ENCODE data around the gene KCNJ10. TPM values are rescaled to one million over a fixed set of nuclear protein-coding genes. Genes with fewer than 3 reads are reported as not detected.

The KCNJ10 gene
- polyA plus RNA-seq, 3 donors, result 28.0 to 33.3 (median 29.1) TPM

DNA sequence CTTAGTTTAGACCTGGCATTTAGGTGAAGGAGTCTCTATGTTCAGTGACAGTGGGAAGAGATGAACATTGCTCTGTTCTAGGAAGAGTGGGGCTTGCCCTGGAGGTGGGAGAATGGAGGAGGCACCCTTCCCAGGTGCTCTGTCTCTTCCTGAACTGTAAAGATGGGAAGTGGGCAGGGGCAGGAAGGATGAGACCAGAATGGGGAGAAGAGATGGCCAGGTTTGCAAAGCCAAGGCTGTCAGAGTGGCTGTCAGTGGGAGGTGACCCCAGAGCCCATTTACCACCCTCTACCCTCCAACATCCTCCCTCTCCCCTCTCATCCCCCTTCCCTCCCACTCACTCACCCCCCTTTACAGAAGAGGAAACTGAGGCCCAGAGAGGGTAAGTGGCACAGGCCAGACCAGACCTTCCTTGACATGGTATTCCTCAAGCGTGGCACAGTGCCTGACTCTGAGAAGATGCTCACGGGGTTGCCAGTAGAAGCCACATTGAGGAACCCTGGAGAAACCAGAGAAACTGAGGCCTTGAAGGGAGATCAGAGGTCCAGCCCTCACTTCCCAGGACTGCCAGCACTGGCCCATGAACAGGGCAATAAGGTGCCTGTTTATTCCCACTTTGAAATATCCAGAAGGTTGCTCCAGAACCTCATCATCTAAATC, 29.9 kb upstream of the KCNJ10 start:
- no peak for DNase-seq (ENCODE audit: low read depth in 3 of 3, low spot score in 2 of 3)

DNA sequence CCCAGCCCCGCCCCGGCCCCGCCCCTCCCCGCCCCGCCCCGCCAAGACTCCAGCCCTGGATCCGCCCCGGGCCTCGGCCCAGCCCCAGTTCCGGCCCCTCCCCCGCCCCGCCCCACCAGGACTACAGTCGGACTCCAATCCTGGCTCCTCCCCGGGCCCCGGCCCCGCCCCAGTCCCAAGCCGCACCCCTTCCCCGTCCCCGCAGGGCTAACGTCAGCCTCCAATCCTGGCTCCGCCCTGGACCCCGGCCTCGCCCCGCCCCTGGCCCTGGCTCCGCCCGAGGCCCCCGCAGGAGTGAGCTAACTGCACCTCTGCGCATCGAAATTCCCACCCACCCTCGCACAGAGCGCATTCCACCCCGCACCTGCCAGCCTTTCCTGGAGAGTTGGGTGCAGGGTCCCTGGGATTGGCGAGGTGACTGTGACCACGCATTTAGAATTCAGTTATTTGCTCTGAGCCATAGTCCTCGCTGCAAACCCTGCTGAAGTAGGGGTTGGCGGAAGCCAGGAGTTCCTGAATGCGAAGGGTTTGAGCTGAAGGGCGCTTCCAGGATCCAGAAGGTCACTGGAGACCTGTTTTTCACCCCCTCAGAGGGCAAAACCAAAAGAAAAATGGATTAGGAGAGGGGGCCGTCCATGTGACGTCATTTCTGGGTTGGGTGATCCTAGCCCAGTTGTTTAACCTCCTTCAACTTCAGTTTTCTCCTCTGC, 29.0 kb upstream of the KCNJ10 start:
- peak; percentile 82 to 89 (median 86) for DNase-seq (ENCODE audit: low read depth in 3 of 3, low spot score in 2 of 3)

DNA sequence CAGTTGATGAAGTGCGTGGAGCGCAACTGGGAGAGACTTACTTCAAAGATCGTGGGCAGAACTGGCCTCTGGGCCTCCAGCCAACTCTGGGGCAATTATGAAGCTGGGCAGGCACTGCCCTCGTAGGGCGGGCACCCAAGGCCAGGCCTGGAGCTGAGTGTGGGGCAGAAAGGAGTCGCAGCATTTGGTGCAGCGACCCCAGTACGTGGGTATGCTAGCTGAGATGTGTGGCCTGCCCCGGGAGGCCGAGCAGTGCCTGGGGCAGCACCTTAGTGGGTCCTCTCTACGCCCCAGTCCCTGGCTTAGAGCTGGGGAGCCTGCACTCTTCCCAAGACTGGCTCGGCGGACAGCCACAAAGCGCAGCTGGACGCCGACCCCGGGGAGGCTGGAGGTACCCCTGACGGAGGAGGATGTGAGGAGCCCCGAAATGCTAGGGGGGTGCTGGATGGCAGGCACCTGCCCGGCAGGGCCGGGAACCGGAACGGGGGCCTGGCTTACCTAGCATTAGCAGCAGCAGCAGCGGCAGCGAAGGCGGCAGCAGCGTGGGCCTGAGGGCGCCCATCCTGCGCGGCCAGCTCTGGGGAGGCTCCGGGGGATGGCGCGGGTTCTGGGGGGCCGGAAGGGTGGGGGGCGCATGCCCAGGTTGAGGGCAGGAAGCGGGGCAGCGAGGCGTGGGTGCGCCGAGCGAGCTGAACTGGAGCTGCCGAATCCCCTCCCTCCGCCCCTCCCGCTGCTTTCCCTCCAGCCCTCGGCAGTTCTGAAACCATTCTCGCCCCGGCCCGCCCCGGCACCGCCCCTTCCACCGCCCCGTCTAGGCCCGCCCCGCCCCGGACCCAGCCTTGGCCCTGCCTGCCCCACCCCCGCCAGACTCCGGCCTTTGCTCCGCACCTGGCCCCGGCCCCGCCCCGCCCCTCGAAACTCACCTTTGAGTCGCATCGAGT, 28.2 kb upstream of the KCNJ10 start, which contains the start of gene IGSF8:
Gene IGSF8 (minus strand): TSS at position 709 of the 941 bp plus-strand sequence. CDS start 147 bp downstream, at position 562.
- no peak for DNase-seq (ENCODE audit: low read depth in 3 of 3, low spot score in 2 of 3)

DNA sequence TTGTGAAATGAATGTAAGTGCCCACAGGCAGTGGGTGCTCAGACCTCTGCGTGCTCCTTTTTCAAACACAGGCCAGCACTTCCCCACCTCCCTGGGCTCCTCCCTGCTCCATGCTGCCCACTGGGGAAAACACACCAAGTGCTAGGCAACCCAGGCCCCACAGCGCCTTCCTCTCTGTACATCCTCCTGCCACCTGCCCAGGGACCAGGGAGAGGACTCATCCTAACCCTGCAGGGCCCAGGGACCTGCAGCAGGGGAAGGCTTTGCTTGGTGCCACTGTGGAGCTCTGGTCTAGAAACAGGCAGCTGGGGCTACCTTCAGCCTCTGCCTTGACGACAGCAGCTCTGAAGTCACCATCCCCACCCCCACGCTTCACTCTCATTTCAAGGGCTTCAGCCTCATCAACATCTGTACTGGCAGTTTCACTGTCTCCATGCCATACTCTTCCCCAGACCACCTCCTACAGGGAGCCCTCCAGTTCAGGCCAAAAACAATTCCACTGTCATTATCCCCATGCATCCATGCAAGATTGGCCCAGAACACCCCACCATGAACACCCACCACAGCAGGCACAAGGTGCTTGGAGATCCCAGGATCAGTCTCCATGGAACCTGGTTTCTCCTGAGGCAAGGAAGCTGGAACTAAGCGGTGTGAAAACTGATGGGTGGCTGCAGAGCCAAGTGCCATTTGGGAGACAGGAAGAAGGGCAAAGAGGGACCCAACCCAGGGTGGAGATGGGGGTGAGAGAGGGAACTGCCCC, 27.4 kb upstream of the KCNJ10 start:
- no peak for DNase-seq (ENCODE audit: low read depth in 3 of 3, low spot score in 2 of 3)

DNA sequence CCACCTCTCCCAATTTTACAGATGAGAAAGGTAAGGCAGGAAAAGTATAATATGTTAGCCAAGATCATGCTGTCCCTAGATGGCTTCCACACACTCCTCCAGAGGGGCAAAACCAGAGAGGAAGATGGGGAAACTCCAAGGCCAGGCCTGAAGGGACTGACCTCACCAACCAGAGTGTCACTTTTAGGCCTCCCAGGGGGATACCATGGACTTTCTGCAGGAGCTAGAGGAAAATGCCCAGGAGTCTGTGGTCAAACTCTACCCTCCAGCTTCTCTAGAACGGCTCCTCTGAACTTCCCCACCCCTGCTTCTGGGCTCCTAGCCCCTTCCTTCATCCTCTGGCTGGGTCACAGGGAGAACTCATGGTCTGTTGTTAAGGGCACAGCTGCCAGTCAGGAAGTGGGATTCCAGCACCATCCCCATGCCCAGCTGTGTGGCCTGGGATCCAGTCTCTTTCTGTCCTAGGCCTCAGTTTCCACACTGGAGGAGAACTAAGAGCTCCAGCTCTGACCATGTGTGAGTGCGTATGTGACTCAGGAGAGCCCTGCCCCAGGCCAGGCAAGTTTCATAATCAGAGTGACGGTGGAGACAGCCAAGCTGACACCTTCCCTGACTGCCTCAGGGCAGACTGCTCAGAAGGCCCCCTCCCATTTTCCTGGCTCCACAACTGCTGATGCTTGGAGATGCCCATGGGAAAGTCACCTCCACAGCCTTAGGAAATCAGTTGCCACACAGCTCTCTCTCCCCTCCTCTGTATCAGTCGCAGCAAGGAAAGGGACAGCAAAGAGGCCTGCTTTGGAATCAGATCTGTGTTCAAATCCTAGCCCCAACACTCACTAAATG, 26.5 kb upstream of the KCNJ10 start:
- no peak for DNase-seq (ENCODE audit: low read depth in 3 of 3, low spot score in 2 of 3)

DNA sequence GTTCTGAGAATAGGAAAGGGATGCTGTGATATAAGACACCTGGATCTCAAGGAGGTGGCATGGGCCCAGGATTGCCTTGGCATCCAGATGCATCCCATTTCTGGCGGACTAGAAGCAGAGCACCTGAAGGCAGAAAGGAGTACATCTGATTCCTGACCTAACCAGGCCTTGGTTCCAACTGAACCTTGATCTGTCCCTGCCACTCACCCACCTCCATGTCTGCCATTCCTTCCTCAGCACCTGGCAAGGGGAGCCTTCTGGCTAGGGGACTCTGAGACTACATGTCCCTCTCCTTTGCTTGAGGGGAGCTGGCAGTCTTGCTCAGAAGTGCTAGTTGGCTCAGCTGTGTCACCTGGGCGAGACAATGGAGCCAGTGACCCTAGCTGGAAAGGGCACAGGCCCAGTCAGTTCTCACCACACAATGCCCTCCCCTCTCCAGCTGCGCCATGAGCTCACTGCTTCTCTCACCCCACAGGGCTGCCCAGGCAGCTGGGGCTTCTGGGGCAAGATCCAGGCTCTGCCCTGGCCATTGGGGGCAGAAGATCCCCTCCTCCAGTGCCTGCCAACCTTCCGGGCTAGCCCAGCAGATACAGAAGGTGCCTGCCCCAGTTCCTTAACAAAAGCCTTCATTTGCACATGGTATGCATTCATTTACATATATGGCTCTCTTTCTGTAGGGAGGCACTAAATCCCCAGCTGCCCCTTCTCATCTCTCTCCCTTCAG, 25.6 kb upstream of the KCNJ10 start:
- no peak for DNase-seq (ENCODE audit: low read depth in 3 of 3, low spot score in 2 of 3)

DNA sequence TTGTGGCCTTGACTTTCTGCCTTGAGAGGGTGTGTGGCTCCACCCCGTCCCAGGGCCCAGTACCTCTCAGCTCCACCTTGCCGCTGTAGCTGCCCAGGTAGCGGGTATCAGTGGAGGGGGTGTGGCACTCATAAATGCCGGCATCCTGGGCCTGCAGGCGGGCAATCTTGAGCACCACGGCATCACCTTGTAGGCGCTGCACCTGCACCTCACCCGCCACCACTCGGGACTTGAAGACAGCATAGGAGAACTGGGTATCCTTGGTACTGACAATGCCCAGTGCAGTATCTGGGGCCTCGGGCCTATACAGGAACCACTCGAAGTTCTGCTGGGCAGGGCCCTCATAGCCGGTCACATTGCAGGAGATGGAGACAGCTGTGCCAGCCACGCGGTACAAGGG, 24.8 kb upstream of the KCNJ10 start:
- no peak for DNase-seq (ENCODE audit: low read depth in 3 of 3, low spot score in 2 of 3)

DNA sequence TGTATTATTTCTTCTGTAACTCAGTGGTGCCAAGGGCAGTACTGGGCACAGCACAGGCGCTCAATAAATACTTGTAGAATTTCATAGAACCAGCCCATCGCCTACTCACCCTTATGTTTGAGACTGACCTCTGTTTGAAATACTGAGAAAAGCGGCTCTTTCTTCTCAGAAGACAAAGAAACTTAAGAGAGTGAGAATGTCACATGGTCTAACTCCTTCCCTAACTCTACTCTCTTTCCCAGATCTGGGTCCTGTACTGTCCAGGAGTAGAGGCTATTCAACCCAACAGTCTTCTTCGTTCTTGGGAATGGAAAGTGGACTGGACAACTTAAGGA, 24.3 kb upstream of the KCNJ10 start:
- no peak for DNase-seq (ENCODE audit: low read depth in 3 of 3, low spot score in 2 of 3)

DNA sequence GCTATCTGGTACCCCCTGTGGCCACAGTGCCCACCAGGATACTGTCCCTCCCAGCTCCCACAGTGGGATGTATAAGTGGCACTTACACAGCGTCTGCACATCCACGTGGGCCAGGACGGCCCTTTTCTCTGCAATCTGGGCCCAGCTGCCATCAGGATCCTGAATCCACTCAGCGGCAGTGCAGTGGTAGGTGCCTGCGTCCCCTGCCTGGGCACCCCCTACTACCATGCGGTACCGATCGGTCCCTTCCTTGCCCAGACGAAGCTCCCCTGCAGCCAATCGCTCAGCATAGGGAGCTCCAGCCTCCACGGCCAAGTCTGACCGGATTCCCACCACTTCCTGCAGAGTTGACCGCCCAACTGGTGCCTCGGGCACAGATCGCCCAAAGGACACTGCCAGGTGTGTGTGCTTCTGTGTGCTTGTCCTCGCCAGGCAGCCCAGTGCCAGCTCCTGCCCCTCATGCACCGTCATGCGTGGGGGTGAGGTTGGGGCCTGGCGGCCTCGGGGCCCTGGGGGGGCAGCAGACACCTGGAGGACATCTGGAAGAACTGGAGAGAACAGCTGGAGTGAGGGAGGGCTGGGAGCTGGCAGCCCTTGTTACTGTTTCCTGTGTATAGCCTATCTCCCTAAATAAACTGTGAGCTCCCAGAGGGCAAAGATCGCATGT, 23.8 kb upstream of the KCNJ10 start:
- no peak for DNase-seq (ENCODE audit: low read depth in 3 of 3, low spot score in 2 of 3)

DNA sequence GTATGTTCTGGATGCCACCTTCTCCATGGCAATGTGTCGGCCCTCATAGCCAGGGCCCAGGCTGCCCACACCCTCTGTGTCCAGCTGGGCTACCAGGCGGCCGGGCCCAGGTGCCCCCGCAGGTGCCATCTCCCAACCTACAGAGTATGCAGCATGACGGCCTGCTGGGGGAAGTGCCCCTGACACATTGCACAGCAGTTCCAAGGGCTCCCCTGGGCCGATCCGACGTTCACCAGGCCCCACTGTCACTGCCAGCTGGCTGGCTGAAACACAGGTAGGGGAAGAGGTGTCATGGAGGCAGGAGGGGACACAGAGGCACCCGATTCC, 23.1 kb upstream of the KCNJ10 start:
- DNase-seq (ENCODE audit: low read depth in 3 of 3, low spot score in 2 of 3), result no peak

DNA sequence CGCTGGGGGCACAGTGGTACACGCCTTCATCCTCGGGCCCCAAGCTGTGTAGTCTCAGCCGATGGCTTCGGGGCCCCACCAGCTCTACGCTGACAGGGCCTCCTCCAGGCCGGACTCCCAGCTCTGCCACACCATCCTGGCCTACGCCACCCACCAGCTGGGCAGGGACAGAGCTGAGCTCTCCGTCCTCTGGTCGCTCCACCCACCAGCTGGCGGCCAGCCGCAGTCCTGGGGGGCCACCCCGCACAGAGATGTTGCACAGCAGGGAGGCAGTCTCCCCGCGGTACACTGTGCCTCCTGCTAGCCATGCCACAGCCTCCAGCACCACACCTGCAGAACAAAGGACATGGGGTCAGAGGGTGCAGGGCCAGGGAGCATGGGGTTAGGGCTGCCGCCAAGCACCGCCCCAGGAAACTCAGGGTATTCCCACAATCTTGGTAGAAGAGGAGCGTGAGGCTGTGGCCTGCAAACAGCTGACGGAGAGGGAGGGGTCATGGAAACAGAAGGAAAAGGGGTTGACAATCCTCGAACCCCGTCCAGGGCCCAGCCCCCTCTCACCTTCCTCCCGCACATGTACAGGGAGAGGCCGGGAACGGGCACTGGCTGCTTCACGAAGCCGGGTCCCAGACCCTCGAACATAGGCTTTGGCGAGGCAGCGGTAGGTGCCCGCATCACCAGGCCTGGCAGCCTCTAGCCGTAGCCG, 22.6 kb upstream of the KCNJ10 start:
- DNase-seq (ENCODE audit: low read depth in 3 of 3, low spot score in 2 of 3), result no peak

DNA sequence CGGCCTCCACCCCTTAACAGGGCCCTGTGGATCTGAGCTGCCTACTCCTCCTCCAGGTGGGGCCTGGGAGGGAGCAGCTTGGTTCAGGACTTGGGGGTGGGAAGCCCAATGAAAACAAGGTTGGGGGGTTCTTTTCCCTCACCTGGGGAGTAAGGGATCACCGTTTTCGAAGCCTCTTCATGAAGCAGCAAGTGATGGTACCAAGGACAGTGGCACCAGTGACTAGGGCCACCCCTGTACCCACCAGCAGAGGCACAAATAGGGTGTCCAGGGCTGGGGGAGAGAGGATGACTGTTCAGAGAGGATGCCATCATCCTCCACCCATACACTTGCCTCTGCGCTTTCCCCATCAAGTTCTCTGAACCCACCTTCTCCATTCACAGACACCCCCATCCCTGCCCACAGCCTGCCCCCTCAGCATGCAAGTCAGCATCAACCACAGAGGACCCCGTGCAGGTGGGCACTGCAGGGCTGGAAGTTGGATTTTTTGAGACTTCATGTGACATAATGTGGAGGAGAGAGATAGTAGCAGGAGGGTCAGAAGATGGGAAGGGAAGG, 21.8 kb upstream of the KCNJ10 start:
- DNase-seq (ENCODE audit: low read depth in 3 of 3, low spot score in 2 of 3), result no peak

DNA sequence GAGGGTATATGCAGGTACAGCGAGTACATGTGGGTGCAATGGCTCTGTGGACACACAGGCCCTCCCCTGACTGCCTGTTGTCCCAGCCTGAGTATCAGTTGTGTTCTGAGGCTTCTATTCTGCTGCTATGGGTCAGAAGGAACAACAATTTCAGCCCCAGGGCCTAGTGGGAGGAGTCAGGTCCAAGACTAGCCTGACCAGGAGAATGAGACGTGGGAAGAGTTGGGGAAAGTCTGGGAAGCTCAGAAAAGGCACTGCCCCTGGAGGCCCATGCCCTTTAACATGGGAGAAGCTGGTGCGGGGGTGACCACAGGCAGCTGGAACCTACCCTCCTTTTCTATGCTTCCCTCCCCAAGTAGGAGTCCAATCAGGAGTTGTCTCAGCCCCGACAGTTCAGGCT, 20.8 kb upstream of the KCNJ10 start:
- DNase-seq (ENCODE audit: low read depth in 3 of 3, low spot score in 2 of 3), result no peak

DNA sequence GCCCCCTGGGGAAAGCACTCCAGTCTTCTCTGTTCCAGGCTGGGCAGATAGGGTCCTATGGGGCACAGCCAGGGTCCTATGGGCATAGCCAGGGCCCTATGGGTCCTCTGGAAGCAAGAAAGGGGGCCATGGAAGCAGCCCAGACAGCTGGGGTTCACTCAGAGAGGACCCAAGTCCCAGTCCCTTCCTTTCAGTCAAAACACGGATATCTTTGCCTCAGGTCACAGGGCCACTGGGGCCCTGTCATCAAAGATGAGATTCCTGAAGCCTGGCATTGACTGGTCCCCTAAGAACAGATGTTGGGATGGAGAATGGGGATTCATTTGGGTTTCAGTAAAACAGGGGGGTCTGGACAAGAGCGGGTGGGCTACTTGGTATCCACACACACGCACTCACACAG, 19.9 kb upstream of the KCNJ10 start:
- DNase-seq (ENCODE audit: low read depth in 3 of 3, low spot score in 2 of 3), result no peak

DNA sequence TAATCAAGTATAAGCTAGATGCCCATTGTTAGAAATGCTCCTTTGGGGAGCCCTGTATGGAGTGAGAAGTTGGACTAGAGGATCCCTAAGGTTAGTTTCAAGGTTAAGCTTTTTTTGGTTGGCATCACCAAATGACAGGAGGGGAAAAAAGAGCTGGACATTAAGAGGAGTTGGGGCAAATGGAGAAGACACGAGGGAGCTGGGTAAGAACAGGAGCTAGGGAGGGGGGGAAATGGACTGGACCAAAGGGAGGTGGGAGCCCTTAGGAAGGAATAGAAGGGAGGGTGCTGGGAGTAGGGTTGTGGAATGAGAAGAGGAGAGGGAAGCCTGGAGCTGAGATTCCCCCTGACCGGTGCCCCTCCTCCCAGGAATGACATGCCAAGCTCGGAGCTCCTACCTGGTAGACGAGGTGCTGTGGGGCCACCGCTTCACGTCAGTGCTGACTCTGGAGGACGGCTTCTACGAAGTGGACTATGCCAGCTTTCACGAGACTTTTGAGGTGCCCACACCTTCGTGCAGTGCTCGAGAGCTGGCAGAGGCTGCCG, 17.2 kb upstream of the KCNJ10 start:
- DNase-seq (ENCODE audit: low read depth in 3 of 3, low spot score in 2 of 3), result no peak

DNA sequence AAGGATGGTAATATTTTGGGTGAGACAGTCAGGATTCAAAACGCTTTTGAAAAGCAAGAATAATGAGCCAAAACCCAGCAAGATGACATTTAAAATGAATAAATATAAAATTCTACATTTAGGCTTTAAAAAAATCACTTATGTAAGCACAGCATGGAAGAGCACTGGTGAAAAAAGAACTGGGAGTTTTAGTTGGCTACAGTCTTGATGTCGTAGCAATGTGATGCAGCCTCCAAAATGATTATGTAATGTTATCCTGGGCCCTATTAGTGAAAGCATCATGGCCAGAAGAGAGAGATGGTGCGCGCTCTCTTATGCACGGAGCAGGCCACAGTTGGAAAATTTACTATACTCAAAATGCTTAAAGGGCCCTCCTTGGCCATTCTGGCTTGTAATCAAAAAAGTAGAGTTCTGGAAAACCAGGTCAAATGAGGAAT, 16.5 kb upstream of the KCNJ10 start:
- no peak for DNase-seq (ENCODE audit: low read depth in 3 of 3, low spot score in 2 of 3)

DNA sequence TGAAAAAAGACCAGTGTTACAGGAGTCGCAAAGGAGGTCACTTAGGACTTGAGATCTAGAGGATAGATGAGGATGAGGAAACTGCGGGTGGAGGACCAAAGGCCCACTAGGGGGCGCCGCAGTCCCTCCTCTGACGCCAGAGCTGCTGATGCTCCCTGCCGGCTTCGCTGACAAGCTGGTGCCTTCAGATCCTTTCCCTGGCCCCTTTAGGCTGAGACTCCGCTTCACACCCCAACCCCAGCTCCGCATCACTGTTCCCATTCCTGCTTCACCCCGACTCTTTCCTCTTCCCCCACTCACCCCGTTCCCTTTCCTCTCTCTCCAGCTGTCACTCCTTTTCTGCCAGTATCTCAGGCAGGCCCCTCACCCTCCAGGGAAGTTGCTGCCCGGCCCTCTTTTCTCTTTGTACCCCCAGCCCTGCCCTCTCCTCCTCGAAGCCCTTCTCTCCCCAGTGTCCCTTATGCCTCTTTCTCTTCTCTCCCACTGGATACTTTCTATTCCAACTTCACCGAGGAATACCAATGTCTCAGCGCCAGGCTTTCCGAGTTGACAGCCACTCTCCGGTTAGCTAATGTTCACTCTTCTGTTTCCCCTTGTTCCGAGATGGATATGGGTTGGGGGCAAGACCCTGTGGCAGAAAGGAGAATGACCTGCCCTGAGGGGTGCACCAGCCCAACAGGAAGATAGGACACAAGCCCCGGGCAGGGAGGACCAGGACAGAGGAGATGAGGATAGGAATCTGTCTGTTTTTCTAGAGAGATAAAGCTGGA, 15.9 kb upstream of the KCNJ10 start:
- no peak for DNase-seq (ENCODE audit: low read depth in 3 of 3, low spot score in 2 of 3)

All from right renal cortex interstitium (tissue), 3 donors.